Measurements from ENCODE around the gene COX6A2.
A peak's percentile ranks its signal among the peaks of the same experiment; 100 is the strongest.

The COX6A2 gene

DNA sequence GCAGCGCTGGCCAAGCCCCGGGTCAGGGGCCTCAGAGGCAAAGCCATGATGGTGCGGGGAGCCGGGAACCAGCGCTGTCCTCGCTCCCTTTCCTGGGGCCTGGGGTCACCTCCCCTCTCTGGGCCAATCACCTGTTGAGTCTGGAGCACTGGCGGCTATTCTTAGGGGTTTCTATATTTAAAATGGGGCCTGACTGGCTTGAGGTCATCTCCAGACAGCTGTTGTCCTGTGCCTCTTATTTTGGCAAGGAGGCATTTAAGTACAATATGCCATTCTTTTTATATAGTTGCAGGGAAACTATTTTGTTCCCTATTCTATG lies at the start of gene COX6A2:
COX6A2 (minus strand) TSS at position 82 of the 319 bp plus-strand sequence; CDS start at position 47, 35 bp downstream.
- ATAC-seq, result no peak

DNA sequence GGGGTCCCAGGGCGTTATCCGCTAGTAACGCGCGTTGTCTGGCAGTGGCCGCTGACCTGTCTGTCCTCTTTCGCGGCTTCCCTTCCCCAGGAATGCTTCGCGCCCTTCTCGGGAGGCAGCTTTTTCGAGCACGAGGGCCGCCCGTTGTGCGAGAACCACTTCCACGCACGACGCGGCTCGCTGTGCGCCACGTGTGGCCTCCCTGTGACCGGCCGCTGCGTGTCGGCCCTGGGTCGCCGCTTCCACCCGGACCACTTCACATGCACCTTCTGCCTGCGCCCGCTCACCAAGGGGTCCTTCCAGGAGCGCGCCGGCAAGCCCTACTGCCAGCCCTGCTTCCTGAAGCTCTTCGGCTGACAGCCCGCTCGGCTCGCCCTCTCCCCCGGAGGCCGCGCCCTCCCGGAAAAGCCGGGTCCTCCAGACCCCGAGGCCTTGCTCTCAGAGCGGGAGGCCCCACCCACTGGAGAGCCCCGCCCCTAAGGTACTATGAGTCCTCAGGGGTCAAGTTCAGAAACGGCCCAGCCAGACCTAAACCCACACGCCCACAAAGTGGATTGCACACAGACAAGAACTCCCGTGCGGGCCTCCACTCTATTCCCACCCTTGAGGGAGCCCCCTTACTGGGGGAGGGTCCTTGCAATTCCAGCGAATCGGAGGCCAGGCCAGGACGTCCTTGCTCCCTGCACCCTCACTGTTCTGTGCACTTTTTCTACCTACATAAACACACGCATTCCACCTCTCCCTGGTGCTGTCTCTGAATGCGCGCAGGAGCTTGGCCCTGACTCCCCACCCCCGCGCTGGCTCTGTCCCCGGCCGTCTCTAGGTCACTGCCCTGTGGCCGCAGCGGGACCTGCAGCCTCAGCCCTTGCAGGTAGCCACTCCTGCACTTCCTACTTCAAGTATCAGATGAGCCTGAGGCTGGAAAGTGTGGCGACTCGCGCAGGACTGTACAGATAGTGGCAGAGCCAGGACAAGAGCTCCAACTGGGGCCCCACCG lies 49.4 kb upstream of the COX6A2 start:
- ATAC-seq, result peak; percentile 29
- DNase-seq, result peak; percentile 66

More for the DNA sequence above, at the start of gene COX6A2:
- DNase-seq, result no peak

DNA sequence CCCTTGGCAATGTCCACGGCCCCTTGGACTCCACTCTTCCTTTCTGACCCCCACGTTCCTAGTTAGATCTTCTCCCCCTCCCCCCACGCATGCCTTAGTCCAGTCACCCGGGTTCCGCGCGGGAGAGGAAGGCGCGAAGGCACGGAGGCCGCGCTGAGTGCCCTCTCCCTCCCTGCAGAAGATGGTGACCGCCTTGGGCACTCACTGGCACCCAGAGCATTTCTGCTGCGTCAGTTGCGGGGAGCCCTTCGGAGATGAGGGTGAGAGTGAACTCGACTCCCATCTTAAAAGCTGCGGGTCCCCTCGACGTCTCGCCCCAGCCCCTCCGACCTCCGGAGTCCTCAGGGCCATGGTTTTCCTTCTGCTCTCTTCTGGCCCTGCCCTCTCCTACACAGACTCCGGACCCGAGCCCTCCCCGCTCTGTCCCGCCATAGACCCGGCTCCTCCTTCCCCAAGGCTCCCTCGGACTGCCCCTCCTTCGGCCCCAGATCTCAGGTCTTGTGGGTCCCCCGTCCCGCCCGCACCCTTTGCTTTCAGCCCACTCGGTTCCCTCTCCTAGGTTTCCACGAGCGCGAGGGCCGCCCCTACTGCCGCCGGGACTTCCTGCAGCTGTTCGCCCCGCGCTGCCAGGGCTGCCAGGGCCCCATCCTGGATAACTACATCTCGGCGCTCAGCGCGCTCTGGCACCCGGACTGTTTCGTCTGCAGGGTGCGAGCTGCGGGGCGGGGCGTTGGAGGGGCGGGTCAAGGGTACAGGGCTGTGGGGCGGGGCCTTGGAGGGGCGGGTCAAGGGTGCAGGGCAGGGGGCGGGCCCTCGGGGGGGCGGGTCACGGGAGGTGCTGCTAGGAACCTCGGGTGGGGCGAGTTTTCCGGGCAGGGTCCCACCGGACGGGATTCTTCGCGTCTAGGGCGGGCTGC lies 48.4 kb upstream of the COX6A2 start:
- ATAC-seq, result peak; percentile 90
- DNase-seq, result peak; percentile 92

GRCh38 chr16:31475946-31476302 lies 47.8 kb upstream of the COX6A2 start:
- ATAC-seq (no peak), DNase-seq (no peak)

DNA sequence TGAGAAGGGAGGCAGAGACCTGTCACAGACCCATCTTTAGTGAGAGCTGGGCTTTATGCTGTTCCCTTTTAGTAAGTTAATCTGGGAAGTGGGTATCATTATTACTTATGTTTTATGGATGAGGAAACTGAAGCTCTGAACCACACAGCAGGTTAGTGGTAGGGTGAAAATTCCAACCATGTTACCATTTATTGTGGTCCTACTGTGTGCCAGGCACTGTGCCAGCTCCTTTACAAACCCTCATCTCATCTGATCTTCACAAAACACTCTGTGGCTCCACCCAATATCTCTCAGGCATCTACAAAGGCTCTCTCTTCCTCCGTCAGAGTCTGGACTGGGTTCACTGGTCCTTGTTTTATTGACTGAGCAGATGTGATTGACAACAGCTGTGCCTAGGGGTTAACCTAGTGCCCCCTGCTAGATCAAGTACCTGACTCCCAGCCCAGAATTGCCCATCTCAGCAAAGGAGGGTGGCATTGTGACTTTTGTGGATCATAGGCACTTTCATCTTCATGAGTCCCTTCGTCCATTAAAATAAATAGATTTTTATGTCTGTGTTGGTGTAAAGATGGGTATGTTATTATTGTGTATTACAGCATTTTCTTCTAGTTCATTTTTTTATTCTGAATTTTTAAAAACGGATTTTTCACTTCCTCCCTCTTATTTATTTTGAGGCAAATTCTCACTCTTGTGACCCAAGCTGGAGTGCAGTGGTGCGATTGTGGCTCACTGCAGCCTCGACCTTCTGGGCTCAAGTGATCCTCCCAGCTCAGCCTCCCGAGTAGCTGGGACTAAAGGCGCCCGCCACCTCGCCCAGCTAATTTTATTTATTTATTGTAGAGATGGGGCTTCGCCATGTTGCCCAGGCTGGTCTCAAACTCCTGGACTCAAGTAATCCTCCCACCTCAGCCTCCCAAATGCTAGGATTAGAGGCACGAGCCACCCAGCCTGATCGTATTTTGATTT lies 46.9 kb upstream of the COX6A2 start:
- no peak for ATAC-seq

GRCh38 chr16:31474173-31474714 lies 46.1 kb upstream of the COX6A2 start:
- DNase-seq, result no peak
- no peak for ATAC-seq

More for the DNA sequence above, 46.9 kb upstream of the COX6A2 start:
- DNase-seq, result no peak

GRCh38 chr16:31473264-31473984 lies 45.3 kb upstream of the COX6A2 start:
- ATAC-seq (no peak), DNase-seq (no peak)

GRCh38 chr16:31472709-31473203 lies 44.6 kb upstream of the COX6A2 start:
- ATAC-seq (no peak), DNase-seq (peak; percentile 60)

DNA sequence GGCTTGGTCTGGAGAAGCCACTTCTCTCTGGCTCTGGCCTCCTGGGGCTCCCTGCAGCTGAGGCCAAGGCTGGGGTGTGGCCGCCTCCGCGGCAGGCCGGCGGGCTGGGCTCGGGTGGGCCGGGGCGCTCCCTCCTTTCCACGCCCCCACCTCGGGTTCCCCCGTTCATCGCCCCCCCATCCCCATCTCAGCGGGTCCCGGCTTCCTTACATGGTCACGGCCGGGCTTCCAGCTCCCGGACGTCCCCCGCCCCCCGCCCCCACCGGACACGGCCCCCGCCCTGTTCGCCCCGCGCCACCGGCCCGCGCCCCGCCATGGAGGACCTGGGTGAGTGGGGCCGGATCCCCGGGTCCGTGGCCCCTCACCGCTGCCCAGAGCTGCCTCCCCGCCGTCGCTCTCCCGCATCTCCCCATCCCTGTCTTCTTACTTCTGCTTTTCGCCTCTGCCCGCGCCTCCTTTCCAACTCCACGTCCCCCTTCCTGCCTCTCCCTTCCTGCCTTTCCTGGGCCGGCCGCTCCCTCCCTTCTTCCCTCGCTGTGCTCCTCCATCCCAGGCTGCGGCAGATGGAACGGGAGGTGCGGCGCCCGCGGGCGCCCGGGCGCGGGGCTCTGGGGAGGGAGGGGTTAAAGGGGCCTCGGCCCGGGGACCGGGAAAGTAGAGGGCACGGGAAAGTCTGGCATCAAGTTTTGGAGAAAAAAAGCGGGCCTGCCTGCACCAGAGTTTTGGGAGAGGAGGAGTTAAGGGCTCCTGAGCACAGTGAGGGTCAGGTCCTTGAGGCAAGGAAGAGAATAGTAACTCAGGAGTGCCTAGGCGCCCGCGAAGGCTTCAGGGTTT lies 43.9 kb upstream of the COX6A2 start, which contains the start of gene TGFB1I1:
TGFB1I1 (plus strand) TSS at position 278 of the 834 bp plus-strand sequence; CDS start at position 315, 37 bp downstream.
- no peak for DNase-seq
- ATAC-seq, result no peak

DNA sequence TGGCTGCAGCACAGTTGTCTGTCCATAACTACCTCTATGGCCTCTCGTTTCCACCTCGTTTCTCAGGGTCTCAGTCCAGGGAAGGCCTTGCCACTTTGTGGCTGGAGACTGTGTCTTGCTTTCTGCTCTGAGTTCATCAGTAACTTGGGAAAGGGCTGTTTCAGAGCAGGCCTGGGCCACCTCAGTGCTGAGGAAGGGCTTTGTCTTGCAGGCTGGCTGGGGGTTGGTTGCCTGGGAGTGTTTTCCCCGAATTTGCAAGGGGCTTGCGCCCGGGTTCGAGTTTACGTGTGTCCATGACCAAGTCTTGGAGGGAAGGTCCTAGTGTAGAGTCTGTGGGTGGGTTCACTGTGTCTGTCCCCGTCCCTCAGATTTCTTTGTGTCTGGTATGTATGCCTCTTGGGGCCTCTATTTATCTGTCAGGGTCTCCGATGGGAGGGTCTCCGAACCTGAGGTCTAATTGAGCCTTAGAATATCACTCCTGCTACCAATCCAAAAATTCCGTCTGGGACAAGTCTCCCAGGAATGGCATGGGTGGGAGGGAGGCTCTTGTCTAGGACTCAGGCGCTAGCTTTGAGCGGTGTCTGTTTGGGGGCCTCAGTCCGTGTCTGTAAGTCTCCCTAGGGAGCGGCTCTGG lies 43.2 kb upstream of the COX6A2 start:
- ATAC-seq (no peak), DNase-seq (no peak)

DNA sequence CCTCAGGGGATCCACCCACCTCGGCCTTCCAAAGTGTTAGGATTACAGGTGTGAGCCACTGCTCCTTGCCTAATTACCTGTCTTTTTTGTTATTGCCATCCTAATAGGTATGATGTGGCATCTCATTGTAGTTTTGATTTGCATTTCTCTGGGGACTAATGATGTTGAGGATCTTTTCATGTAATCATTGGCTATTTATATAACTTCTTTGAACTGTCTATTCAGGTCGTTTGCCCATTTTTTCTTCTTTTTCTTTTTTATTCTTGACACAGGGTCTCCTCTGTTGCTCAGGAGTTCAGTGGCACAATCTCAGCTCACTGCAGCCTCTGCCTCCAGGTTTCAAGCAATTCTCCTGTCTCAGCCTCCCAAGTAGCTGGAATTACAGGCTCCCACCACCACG lies 42.5 kb upstream of the COX6A2 start:
- ATAC-seq, result no peak
- DNase-seq, result no peak

DNA sequence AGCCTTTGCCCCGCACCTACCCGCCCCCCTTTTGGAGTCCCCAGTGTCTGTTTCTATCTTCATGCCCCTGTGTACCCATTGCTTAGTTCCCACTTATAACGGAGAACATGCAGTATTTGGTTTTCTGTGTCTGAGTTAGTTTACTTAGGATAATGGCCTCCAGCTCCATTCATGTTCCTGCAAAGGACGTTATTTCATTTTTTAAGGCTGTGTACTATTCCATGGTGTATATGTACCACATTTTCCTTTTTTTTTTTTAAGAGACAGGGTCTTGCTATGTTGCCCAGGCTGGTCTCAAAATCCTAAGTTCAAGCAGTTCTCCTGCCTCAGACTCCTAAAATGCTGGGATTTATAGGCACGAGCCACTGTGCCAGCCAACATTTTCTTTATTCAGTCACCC lies 39.7 kb upstream of the COX6A2 start:
- ATAC-seq (no peak), DNase-seq (no peak)

GRCh38 chr16:31467151-31467773 lies 39.1 kb upstream of the COX6A2 start:
- ATAC-seq (no peak), DNase-seq (no peak)

- no peak for DNase-seq
Observed at GRCh38 chr16:31466381-31466841, 38.3 kb upstream of the COX6A2 start.

GRCh38 chr16:31465788-31466370 lies 37.7 kb upstream of the COX6A2 start:
- DNase-seq (no peak), ATAC-seq (no peak)

More at GRCh38 chr16:31466381-31466841, 38.3 kb upstream of the COX6A2 start:
- ATAC-seq, result no peak

DNA sequence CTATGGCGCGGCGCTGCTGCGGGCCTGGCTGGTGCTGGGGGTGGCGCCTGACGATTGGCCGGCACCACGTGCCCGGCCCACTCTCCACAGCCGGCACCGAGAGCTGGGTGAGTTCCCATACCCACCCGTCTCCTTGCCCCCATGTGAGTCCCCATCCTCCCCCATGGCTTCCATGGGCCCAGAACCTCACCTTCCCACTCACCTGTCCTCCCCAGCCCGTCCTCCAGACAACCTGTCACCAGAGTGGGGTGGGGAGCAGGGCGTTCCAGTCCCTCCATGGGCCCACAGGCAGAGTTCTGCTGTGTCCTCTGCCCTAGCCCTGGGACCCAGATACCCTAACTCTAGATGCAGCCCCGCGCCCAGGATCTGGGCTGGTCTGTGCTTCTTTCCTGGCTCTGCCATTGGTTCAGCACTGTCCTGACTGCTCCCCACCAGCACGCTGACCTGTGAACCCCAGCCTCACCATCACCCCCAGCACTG lies 36.7 kb upstream of the COX6A2 start:
- no peak for ATAC-seq
- DNase-seq, result no peak

DNA sequence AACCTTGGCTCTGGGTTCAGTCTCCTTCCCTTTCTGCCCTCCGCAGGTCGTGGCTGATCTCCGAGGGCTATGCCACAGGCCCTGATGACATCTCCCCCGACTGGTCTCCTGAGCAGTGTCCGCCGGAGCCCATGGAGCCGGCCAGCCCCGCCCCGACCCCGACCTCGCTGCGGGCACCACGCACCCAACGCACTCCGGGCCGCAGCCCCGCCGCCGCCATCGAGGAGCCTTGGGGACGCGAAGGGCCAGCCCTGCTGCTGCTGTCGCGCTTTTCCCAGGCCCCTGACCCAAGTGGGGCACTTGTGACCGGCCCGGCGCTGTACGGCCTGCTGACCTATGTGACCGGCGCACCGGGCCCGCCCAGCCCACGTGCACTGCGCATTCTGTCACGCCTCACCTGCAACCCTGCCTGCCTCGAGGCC lies 36.2 kb upstream of the COX6A2 start:
- DNase-seq (no peak), ATAC-seq (no peak)

All from stimulated activated naive CD8-positive, alpha-beta T cell treated with anti-CD3 and anti-CD28 coated beads, Interleukin-15, Interleukin-2, amounts not matched to agents 100 U/mL and 50 U/mL, for 24 hours (primary cell).